Measurements from ENCODE around the gene PICK1.

The PICK1 gene

GRCh38 chr22:38104084-38104483 lies 46.9 kb downstream of the PICK1 start:
- Mint-ChIP-seq H3K4me3 (no peak overlapping the region), H3K9me3 (no peaks in the 10 kb centered on the region), H3K36me3 (ENCODE audit: low read depth) (no peaks in the 10 kb centered on the region), H3K4me1 (ENCODE audit: low read depth) (peaks cover 8% of the 10 kb centered on the region), H3K27me3 (no peaks in the 10 kb centered on the region), H3K27ac (no peak overlapping the region)

GRCh38 chr22:38106814-38107578 lies 49.8 kb downstream of the PICK1 start:
- Mint-ChIP-seq H3K27me3 (no peaks in the 10 kb centered on the region), H3K4me3 (no peak overlapping the region), H3K27ac (no peak overlapping the region), H3K9me3 (no peaks in the 10 kb centered on the region), H3K4me1 (ENCODE audit: low read depth) (peaks cover 8% of the 10 kb centered on the region), H3K36me3 (ENCODE audit: low read depth) (no peaks in the 10 kb centered on the region)

GRCh38 chr22:38107692-38108515 lies 50.7 kb downstream of the PICK1 start:
- Mint-ChIP-seq H3K36me3 (ENCODE audit: low read depth) (no peaks in the 10 kb centered on the region), H3K9me3 (no peaks in the 10 kb centered on the region), H3K4me1 (ENCODE audit: low read depth) (peaks cover 8% of the 10 kb centered on the region), H3K27ac (no peak overlapping the region), H3K4me3 (no peak overlapping the region), H3K27me3 (no peaks in the 10 kb centered on the region)

- Mint-ChIP-seq H3K27me3 (no peaks in the 10 kb centered on the region), H3K36me3 (ENCODE audit: low read depth) (peaks cover 4% of the 10 kb centered on the region), H3K4me1 (ENCODE audit: low read depth) (peaks cover 8% of the 10 kb centered on the region), H3K27ac (no peak overlapping the region), H3K9me3 (no peaks in the 10 kb centered on the region), H3K4me3 (no peak overlapping the region)
Observed at GRCh38 chr22:38108561-38109319, 51.5 kb downstream of the PICK1 start.

- H3K4me1 Mint-ChIP-seq (ENCODE audit: low read depth): peaks cover 7% of the 10 kb centered on the region
- H3K27ac Mint-ChIP-seq: peak overlapping the region; percentile 55
- H3K27me3 Mint-ChIP-seq: no peaks in the 10 kb centered on the region
- H3K36me3 Mint-ChIP-seq (ENCODE audit: low read depth): peaks cover 4% of the 10 kb centered on the region
- no peaks in the 10 kb centered on the region for H3K9me3 Mint-ChIP-seq
- H3K4me3 Mint-ChIP-seq: no peak overlapping the region
Observed at GRCh38 chr22:38109371-38110001, 52.3 kb downstream of the PICK1 start.

- Mint-ChIP-seq H3K9me3 (no peaks in the 10 kb centered on the region), H3K27me3 (no peaks in the 10 kb centered on the region), H3K27ac (peak within 1 kb of the TSS; percentile 55), H3K4me3 (no peak within 1 kb of the TSS), H3K4me1 (ENCODE audit: low read depth) (peaks cover 3% of the 10 kb centered on the region), H3K36me3 (ENCODE audit: low read depth) (peaks cover 4% of the 10 kb centered on the region)
Observed at GRCh38 chr22:38110008-38110862, 53.0 kb downstream of the PICK1 start, which contains the start of gene BAIAP2L2. Gene BAIAP2L2, minus strand, starts transcription at chr22:38110684. Its CDS starts 159 bp downstream, at chr22:38110525.

- peaks cover 3% of the 10 kb centered on the region for H3K4me1 Mint-ChIP-seq (ENCODE audit: low read depth)
- peaks cover 4% of the 10 kb centered on the region for H3K36me3 Mint-ChIP-seq (ENCODE audit: low read depth)
- H3K4me3 Mint-ChIP-seq: no peak overlapping the region
- no peaks in the 10 kb centered on the region for H3K27me3 Mint-ChIP-seq
- no peak overlapping the region for H3K27ac Mint-ChIP-seq
- no peaks in the 10 kb centered on the region for H3K9me3 Mint-ChIP-seq
Observed at GRCh38 chr22:38110863-38111852, 54.0 kb downstream of the PICK1 start.

- H3K27me3 Mint-ChIP-seq: no peaks in the 10 kb centered on the region
- H3K27ac Mint-ChIP-seq: no peak overlapping the region
- no peaks in the 10 kb centered on the region for H3K9me3 Mint-ChIP-seq
- H3K4me3 Mint-ChIP-seq: no peak overlapping the region
- peaks cover 3% of the 10 kb centered on the region for H3K4me1 Mint-ChIP-seq (ENCODE audit: low read depth)
- H3K36me3 Mint-ChIP-seq (ENCODE audit: low read depth): peaks cover 4% of the 10 kb centered on the region
Observed at GRCh38 chr22:38111925-38112355, 54.7 kb downstream of the PICK1 start.

- Mint-ChIP-seq H3K4me1 (ENCODE audit: low read depth) (peaks cover 3% of the 10 kb centered on the region), H3K36me3 (ENCODE audit: low read depth) (peaks cover 4% of the 10 kb centered on the region), H3K4me3 (no peak overlapping the region), H3K27ac (no peak overlapping the region), H3K9me3 (no peaks in the 10 kb centered on the region), H3K27me3 (no peaks in the 10 kb centered on the region)
Observed at GRCh38 chr22:38112381-38112780, 55.2 kb downstream of the PICK1 start.

GRCh38 chr22:38114484-38115398 lies 57.5 kb downstream of the PICK1 start:
- Mint-ChIP-seq H3K27ac (no peak overlapping the region), H3K4me1 (ENCODE audit: low read depth) (peaks cover 3% of the 10 kb centered on the region), H3K27me3 (no peaks in the 10 kb centered on the region), H3K36me3 (ENCODE audit: low read depth) (peaks cover 4% of the 10 kb centered on the region), H3K4me3 (no peak overlapping the region), H3K9me3 (no peaks in the 10 kb centered on the region)

- Mint-ChIP-seq H3K9me3 (no peaks in the 10 kb centered on the region), H3K4me3 (no peak overlapping the region), H3K4me1 (ENCODE audit: low read depth) (peaks cover 3% of the 10 kb centered on the region), H3K27me3 (no peaks in the 10 kb centered on the region), H3K27ac (no peak overlapping the region), H3K36me3 (ENCODE audit: low read depth) (peaks cover 4% of the 10 kb centered on the region)
Observed at GRCh38 chr22:38115423-38116205, 58.4 kb downstream of the PICK1 start.
